ENCODE results near the gene YPEL1. TPM values are rescaled to one million over a fixed set of nuclear protein-coding genes. Genes with fewer than 3 reads are reported as not detected.
"Not testable (repeated sequence)": the region's sequence is repeated elsewhere in the genome, so short reads cannot be mapped to it uniquely, and the experiment has no call there.

Gene YPEL1
- total RNA-seq, 1 donor from 2014 or later = 1.9 TPM

GRCh38 chr22:21680830-21681565, 54.6 kb downstream of the YPEL1 start:
- Mint-ChIP-seq H3K9me3 (no peaks in the 10 kb centered on the region), H3K4me3 (ENCODE audit: low read depth) (no peak overlapping the region), H3K36me3 (ENCODE audit: low read depth) (peaks cover 44% of the 10 kb centered on the region), H3K27ac (no peak overlapping the region), H3K27me3 (ENCODE audit: low read depth) (no peaks in the 10 kb centered on the region), H3K4me1 (ENCODE audit: low read depth) (no peaks in the 10 kb centered on the region)
- no peak for DNase-seq (ENCODE audit: low spot score)
- intact Hi-C loops (cut with micrococcal nuclease) = no loop called here

- intact Hi-C loops (cut with micrococcal nuclease) = no loop called here
- no peaks in the 10 kb centered on the region for H3K4me1 Mint-ChIP-seq (ENCODE audit: low read depth)
- H3K4me3 Mint-ChIP-seq (ENCODE audit: low read depth) = no peak overlapping the region
- H3K36me3 Mint-ChIP-seq (ENCODE audit: low read depth) = peaks cover 43% of the 10 kb centered on the region
- H3K9me3 Mint-ChIP-seq = no peaks in the 10 kb centered on the region
- no peaks in the 10 kb centered on the region for H3K27me3 Mint-ChIP-seq (ENCODE audit: low read depth)
- H3K27ac Mint-ChIP-seq = no peak overlapping the region
- DNase-seq (ENCODE audit: low spot score) = no peak
These were observed 56.2 kb downstream of the YPEL1 start for GRCh38 chr22:21679383-21679782.

- H3K4me1 Mint-ChIP-seq (ENCODE audit: low read depth); H3K27me3 Mint-ChIP-seq (ENCODE audit: low read depth); DNase-seq (ENCODE audit: low spot score); H3K9me3 Mint-ChIP-seq; H3K27ac Mint-ChIP-seq; H3K4me3 Mint-ChIP-seq (ENCODE audit: low read depth); intact Hi-C loops (cut with micrococcal nuclease): not testable (repeated sequence)
- H3K36me3 Mint-ChIP-seq (ENCODE audit: low read depth) = peaks cover 46% of the 10 kb centered on the region
These were observed 56.8 kb downstream of the YPEL1 start for GRCh38 chr22:21678842-21679241.

GRCh38 chr22:21677606-21678443, 57.8 kb downstream of the YPEL1 start:
- Mint-ChIP-seq H3K36me3 (ENCODE audit: low read depth) (peaks cover 56% of the 10 kb centered on the region), H3K4me1 (ENCODE audit: low read depth) (no peaks in the 10 kb centered on the region), H3K9me3 (no peaks in the 10 kb centered on the region), H3K27ac (no peak overlapping the region), H3K4me3 (ENCODE audit: low read depth) (no peak overlapping the region), H3K27me3 (ENCODE audit: low read depth) (no peaks in the 10 kb centered on the region)
- intact Hi-C loops (cut with micrococcal nuclease) = no loop called here
- DNase-seq (ENCODE audit: low spot score) = no peak

GRCh38 chr22:21674638-21675245, 60.9 kb downstream of the YPEL1 start:
- Mint-ChIP-seq H3K9me3 (no peaks in the 10 kb centered on the region), H3K4me3 (ENCODE audit: low read depth) (no peak overlapping the region), H3K36me3 (ENCODE audit: low read depth) (peaks cover 61% of the 10 kb centered on the region), H3K27ac (no peak overlapping the region), H3K27me3 (ENCODE audit: low read depth) (no peaks in the 10 kb centered on the region), H3K4me1 (ENCODE audit: low read depth) (peaks cover 1% of the 10 kb centered on the region)
- no peak for DNase-seq (ENCODE audit: low spot score)
- intact Hi-C loops (cut with micrococcal nuclease) = no loop called here

GRCh38 chr22:21673534-21674321, 61.9 kb downstream of the YPEL1 start:
- Mint-ChIP-seq H3K27ac (no peak overlapping the region), H3K27me3 (ENCODE audit: low read depth) (no peaks in the 10 kb centered on the region), H3K4me3 (ENCODE audit: low read depth) (no peak overlapping the region), H3K36me3 (ENCODE audit: low read depth) (peaks cover 66% of the 10 kb centered on the region), H3K4me1 (ENCODE audit: low read depth) (peaks cover 2% of the 10 kb centered on the region), H3K9me3 (no peaks in the 10 kb centered on the region)
- DNase-seq (ENCODE audit: low spot score) = no peak
- intact Hi-C loops (cut with micrococcal nuclease) = no loop called here

GRCh38 chr22:21672107-21672629, 63.4 kb downstream of the YPEL1 start:
- Mint-ChIP-seq H3K4me1 (ENCODE audit: low read depth) (peaks cover 6% of the 10 kb centered on the region), H3K9me3 (no peaks in the 10 kb centered on the region), H3K36me3 (ENCODE audit: low read depth) (peaks cover 59% of the 10 kb centered on the region), H3K27me3 (ENCODE audit: low read depth) (no peaks in the 10 kb centered on the region), H3K27ac (no peak overlapping the region), H3K4me3 (ENCODE audit: low read depth) (no peak overlapping the region)
- no peak for DNase-seq (ENCODE audit: low spot score)
- intact Hi-C loops (cut with micrococcal nuclease) = no loop called here

GRCh38 chr22:21669026-21669425, 66.6 kb downstream of the YPEL1 start:
- Mint-ChIP-seq H3K9me3 (no peaks in the 10 kb centered on the region), H3K4me1 (ENCODE audit: low read depth) (peaks cover 15% of the 10 kb centered on the region), H3K4me3 (ENCODE audit: low read depth) (peak overlapping the region; percentile 11), H3K27me3 (ENCODE audit: low read depth) (no peaks in the 10 kb centered on the region), H3K27ac (no peak overlapping the region), H3K36me3 (ENCODE audit: low read depth) (peaks cover 41% of the 10 kb centered on the region)
- DNase-seq (ENCODE audit: low spot score) = no peak
- intact Hi-C loops (cut with micrococcal nuclease) = no loop called here

GRCh38 chr22:21666786-21667185, 68.8 kb downstream of the YPEL1 start:
- H3K4me3 Mint-ChIP-seq (ENCODE audit: low read depth) = peak overlapping the region; percentile 98
- intact Hi-C loops (cut with micrococcal nuclease) = loop anchor here (1.0 kb wide), 1 partner anchor 14 kb away; no protein-coding TSS in a partner anchor
- H3K4me1 Mint-ChIP-seq (ENCODE audit: low read depth) = peaks cover 15% of the 10 kb centered on the region
- no peaks in the 10 kb centered on the region for H3K27me3 Mint-ChIP-seq (ENCODE audit: low read depth)
- H3K36me3 Mint-ChIP-seq (ENCODE audit: low read depth) = peaks cover 20% of the 10 kb centered on the region
- H3K9me3 Mint-ChIP-seq = no peaks in the 10 kb centered on the region
- DNase-seq (ENCODE audit: low spot score) = no peak
- H3K27ac Mint-ChIP-seq = peak overlapping the region; percentile 95

GRCh38 chr22:21665047-21665851, 70.3 kb downstream of the YPEL1 start:
- H3K9me3 Mint-ChIP-seq = no peaks in the 10 kb centered on the region
- peak overlapping the region; percentile 98 for H3K4me3 Mint-ChIP-seq (ENCODE audit: low read depth)
- peak overlapping the region; percentile 95 for H3K27ac Mint-ChIP-seq
- peaks cover 15% of the 10 kb centered on the region for H3K4me1 Mint-ChIP-seq (ENCODE audit: low read depth)
- H3K36me3 Mint-ChIP-seq (ENCODE audit: low read depth) = peaks cover 13% of the 10 kb centered on the region
- intact Hi-C loops (cut with micrococcal nuclease) = no loop called here
- no peaks in the 10 kb centered on the region for H3K27me3 Mint-ChIP-seq (ENCODE audit: low read depth)
- DNase-seq (ENCODE audit: low spot score) = no peak

- Mint-ChIP-seq H3K27ac (peak overlapping the region; percentile 4), H3K27me3 (ENCODE audit: low read depth) (no peaks in the 10 kb centered on the region), H3K4me3 (ENCODE audit: low read depth) (peak overlapping the region; percentile 3), H3K36me3 (ENCODE audit: low read depth) (peaks cover 7% of the 10 kb centered on the region), H3K4me1 (ENCODE audit: low read depth) (peaks cover 13% of the 10 kb centered on the region), H3K9me3 (no peaks in the 10 kb centered on the region)
- DNase-seq (ENCODE audit: low spot score) = no peak
- intact Hi-C loops (cut with micrococcal nuclease) = no loop called here
These were observed 71.9 kb downstream of the YPEL1 start for GRCh38 chr22:21663738-21664137.

Data from activated T-helper 2 cell treated with anti-CD3 and anti-CD28 coated beads, Interferon-gamma antibody, Interleukin-2, Interleukin-4, amounts not matched to agents 10 μg/mL and 5 μg/mL and 100 μg/mL, durations not matched to agents 14 hours and 24 hours and 36 hours (primary cell).